ENCODE measurements around the gene PCNT. TPM values are rescaled to one million over a fixed set of nuclear protein-coding genes. Genes with fewer than 3 reads are reported as not detected.

Gene PCNT
- total and polyA plus RNA-seq, 9 of the 15 experiments (the other 6 are each of a cell fraction or from before 2014, with no cell fraction given) = 9.1 to 53.5 (median 31.3) TPM

- no TSS peak for BruUV-seq (replicated peaks)
- Histone ChIP-seq H3K4me1 (replicated peaks in 1 of 2; ENCODE audit: control insufficient read depth in 2 of 2, insufficient read depth in 2 of 2, low read length in 2 of 2) (peaks cover 6 to 13% of the 10 kb centered on the region in 2 experiments; a peak in 4 of 5 replicates), H3K9ac (ENCODE audit: insufficient read depth in 1 of 2, low read depth in 2 of 2, low read length in 2 of 2) (no peak overlapping the region), H3K79me2 (ENCODE audit: control insufficient read depth, insufficient read depth, low read length) (peaks cover 48% of the 10 kb centered on the region), H3K9me1 (ENCODE audit: control insufficient read depth, insufficient read depth, low read length) (no peaks in the 10 kb centered on the region), H3K27ac (ENCODE audit: extremely low read depth, low read depth, low read length) (no peak overlapping the region), H2AFZ (ENCODE audit: low read depth, low read length) (no peak overlapping the region), H4K20me1 (replicated peaks; ENCODE audit: control insufficient read depth, insufficient read depth, low read length) (0 out of 2 replicates have a peak, but pooled peaks cover 4% of the 10 kb centered on the region), H3K9me3 (replicated peaks; ENCODE audit: control insufficient read depth, insufficient read depth, low read depth, low read length) (no peaks in the 10 kb centered on the region), H3K36me3 (ENCODE audit: control insufficient read depth, insufficient read depth, low read length) (peaks cover 67% of the 10 kb centered on the region), H3K27me3 (ENCODE audit: control insufficient read depth in 2 of 2, insufficient read depth in 2 of 2, low read length in 2 of 2) (no peaks in the 10 kb centered on the region), H3K4me2 (ENCODE audit: insufficient read depth, low read length) (no peak overlapping the region), H3K4me3 (no peak overlapping the region)
- in situ Hi-C loops (cut with MboI) (no loop called here), intact Hi-C loops (cut with micrococcal nuclease) (no loop called here)
- ChIA-PET CTCF (ENCODE audit: low intra/inter-chr PET ratio) (no interaction called here), POLR2A (interaction anchor here (1.0 kb wide), 1 partner anchor 10 kb away, joined by 4 read pairs; no protein-coding TSS in a partner anchor)
- no peak for ATAC-seq
- FAIRE-seq = no peak
- no peak for DNase-seq (ENCODE audit: extremely low read depth in 1 of 4, low spot score in 3 of 4)
- WGBS (ENCODE audit: insufficient coverage, low coverage, missing lambda C conversion rate) = 85% methylated on average over 2 of the region's 2 CpGs
- TF ChIP-seq CEBPB (tag; IDR thresholded peaks at IDR 0.05) (peak; percentile 44), THRB (CRISPR knock-in tag; conservative IDR thresholded peaks at IDR 0.05) (no peak)
These were observed 5.8 kb downstream of the PCNT start for GRCh38 chr21:46329796-46330195.

GRCh38 chr21:46334351-46335140 lies 10.6 kb downstream of the PCNT start:
- no peak overlapping the region for H3K27ac ChIP-seq (ENCODE audit: extremely low read depth, low read depth, low read length)
- BruUV-seq (replicated peaks) = no TSS peak
- no peak overlapping the region for H3K4me2 ChIP-seq (ENCODE audit: insufficient read depth, low read length)
- CTCF ChIA-PET (ENCODE audit: low intra/inter-chr PET ratio) = no interaction called here
- H3K9me1 ChIP-seq (ENCODE audit: control insufficient read depth, insufficient read depth, low read length) = no peaks in the 10 kb centered on the region
- peaks cover 79% of the 10 kb centered on the region for H3K36me3 ChIP-seq (ENCODE audit: control insufficient read depth, insufficient read depth, low read length)
- no peak for DNase-seq (ENCODE audit: extremely low read depth in 1 of 4, low spot score in 3 of 4)
- intact Hi-C loops (cut with micrococcal nuclease) (no loop called here), in situ Hi-C loops (cut with MboI) (no loop called here)
- H4K20me1 ChIP-seq (replicated peaks; ENCODE audit: control insufficient read depth, insufficient read depth, low read length) = 0 out of 2 replicates have a peak, but pooled peaks cover 4% of the 10 kb centered on the region
- no peak for ATAC-seq
- POLR2A ChIA-PET = interaction anchor here (1.2 to 2.2 kb wide), 2 partner anchors 9 to 13 kb away, joined by 6 to 13 read pairs; a partner anchor contains a TSS
- peaks cover 15% of the 10 kb centered on the region for H3K79me2 ChIP-seq (ENCODE audit: control insufficient read depth, insufficient read depth, low read length)
- no peak overlapping the region for H3K4me3 ChIP-seq
- H3K9me3 ChIP-seq (replicated peaks; ENCODE audit: control insufficient read depth, insufficient read depth, low read depth, low read length) = 0 out of 2 replicates have a peak, but pooled peaks cover under 1% of the 10 kb centered on the region
- WGBS (ENCODE audit: insufficient coverage, low coverage, missing lambda C conversion rate) = 89% methylated on average over 12 of the region's 12 CpGs
- no peak for FAIRE-seq
- no peak overlapping the region for H2AFZ ChIP-seq (ENCODE audit: low read depth, low read length)
- TF ChIP-seq ZZZ3 (IDR thresholded peaks at IDR 0.05) = no peak
- TF ChIP-seq ZNF311 (CRISPR knock-in tag; IDR thresholded peaks at IDR 0.05) = no peak
- no peak for TF ChIP-seq CHAMP1 (IDR thresholded peaks at IDR 0.05)
- TF ChIP-seq ZNF699 (CRISPR knock-in tag; IDR thresholded peaks at IDR 0.05; ENCODE audit: insufficient replicate concordance) = no peak
- TF ChIP-seq ZNF551 (CRISPR knock-in tag; IDR thresholded peaks at IDR 0.05) = no peak
- TF ChIP-seq ZNF41 (CRISPR knock-in tag; conservative IDR thresholded peaks at IDR 0.05) = no peak
- no peak for TF ChIP-seq PCBP2 (IDR thresholded peaks at IDR 0.05; ENCODE audit: low read depth, low read length, poor library complexity, severe bottlenecking)
- no peaks in the 10 kb centered on the region for H3K4me1 ChIP-seq (replicated peaks in 1 of 2; ENCODE audit: control insufficient read depth in 2 of 2, insufficient read depth in 2 of 2, low read length in 2 of 2)
- no peak overlapping the region for H3K9ac ChIP-seq (ENCODE audit: insufficient read depth in 1 of 2, low read depth in 2 of 2, low read length in 2 of 2)
- H3K27me3 ChIP-seq (ENCODE audit: control insufficient read depth in 2 of 2, insufficient read depth in 2 of 2, low read length in 2 of 2) = no peaks in the 10 kb centered on the region
